HG03196 (cell line): ENCODE measurements around the gene PUSL1.

Experiments
- ATAC-seq: cut with Tn5 transposase; IDR thresholded peaks from one replicate; pipeline ENCODE4 v1.9.1; 2021; ENCODE audit not compliant: unreplicated experiment

PUSL1 gene

DNA sequence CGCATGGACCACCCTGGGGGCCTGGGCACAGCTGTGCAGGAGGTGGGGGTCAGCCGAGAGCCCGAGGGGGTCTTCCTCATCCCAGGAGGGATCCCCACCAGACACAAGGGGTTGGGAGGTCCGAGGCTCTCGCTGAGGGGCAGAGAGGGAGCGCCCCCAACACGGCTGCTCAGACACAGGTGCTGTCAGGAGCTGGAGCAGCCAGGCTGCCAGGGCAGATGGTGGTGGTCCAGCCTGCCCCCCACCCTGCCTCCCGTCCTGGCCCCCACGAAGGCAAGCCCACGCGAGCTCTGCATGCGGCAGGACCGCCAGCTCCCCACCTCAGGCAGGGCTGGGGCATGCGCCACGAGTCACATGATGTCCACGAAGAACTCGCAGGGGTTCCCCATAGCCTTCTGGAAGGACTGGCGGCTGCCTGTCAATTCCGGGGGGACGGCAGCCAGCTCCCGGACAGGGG is 27.4 kb downstream of the PUSL1 start:
- ATAC-seq: no peak

DNA sequence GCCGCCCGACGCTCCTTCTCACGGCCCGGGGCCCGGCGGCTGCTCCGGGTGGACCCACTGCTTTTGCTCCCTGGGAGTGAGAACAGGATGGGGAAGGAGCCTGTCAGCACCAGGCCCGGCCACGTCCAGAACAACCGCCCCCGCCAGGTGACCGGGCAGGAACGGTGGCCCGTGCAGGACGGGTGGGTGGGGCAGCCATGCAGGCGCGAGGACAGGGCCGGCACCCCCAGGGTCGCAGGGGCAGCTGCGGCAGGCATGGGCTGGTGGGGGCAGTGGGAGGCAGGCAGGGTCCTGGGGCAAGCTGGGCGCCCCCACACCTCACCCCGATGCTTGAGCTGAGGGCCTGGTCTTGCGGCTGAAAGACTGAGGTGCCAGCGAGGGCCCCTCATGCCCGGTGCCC is 28.0 kb downstream of the PUSL1 start:
- no peak for ATAC-seq

DNA sequence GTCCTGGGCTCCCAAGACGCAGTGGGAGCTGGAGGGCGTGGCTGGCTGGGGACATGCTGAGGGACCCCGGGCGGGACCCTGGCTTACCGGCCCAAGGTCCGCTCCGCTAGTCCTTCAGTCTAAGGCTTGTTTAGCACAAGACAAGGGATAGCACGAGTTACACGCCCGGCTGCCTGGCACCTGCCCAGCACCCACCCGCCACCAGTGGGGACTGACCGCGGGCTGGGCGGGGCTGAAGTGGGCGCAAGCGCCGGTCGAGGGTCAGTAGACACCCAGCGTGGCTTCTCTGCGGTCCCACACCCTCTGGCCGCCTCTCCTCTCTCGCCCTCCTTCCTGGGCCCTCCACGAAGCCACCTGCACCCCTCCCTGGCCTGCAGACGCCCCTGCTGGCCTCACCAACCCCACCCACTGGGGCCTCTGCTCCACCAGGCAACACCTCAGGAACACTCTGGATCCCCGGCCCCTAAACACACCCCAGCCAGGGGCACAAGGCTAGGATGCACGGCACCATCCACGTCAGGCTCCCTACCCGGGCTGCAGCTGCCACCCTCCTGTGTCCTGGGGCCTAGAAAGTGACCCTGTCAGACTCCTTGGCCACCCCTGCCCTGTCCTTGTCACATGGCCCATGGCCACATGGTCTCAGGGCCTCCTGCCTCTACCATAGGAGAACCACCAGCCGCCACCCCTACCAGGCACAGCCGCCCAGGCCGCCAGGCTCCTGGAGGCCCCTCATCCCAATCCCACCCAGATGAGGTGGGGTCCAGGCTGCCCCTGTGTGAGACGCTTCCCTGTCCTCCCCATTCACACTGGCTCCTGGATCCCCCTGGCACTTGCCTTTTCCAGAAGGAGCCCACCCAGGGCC is 28.8 kb downstream of the PUSL1 start:
- ATAC-seq: no peak

DNA sequence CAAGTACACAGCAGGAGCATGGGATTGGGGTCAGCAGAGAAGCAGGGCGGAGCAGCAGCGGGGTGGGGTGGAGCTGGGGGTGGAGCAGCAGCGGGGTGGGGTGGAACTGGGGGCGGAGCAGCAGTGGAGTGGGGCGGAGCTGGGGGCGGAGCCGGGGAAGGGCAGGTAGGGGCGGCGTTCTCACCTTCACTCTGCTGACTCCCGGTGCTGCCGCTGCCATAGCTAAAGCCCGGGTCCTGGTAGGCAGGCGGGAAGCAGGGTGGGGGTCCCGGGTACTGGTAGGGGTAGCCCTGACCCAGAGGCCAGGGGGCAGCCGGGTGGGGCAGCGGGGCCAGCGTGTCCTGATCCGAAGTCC is 29.4 kb downstream of the PUSL1 start:
- no peak for ATAC-seq

DNA sequence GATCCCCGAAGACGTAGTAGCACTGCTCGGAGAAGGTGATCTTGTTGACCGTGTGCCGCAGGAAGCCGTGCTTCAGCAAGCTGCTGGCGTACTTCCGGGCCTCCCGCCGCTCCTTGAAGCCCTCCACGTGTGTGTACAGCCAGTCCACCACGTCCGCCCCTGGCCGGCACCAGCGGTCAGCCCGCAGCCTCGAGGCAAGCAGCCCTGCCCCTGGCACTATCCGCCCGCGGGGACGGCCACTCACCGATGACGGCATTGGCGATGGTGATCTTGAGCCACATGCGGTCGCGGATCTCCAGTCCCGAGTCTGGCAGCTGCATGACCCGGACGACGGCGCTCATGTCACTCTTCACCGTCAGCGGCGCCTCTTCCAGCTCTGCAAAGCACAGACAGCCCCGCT is 29.9 kb downstream of the PUSL1 start:
- ATAC-seq: no peak

DNA sequence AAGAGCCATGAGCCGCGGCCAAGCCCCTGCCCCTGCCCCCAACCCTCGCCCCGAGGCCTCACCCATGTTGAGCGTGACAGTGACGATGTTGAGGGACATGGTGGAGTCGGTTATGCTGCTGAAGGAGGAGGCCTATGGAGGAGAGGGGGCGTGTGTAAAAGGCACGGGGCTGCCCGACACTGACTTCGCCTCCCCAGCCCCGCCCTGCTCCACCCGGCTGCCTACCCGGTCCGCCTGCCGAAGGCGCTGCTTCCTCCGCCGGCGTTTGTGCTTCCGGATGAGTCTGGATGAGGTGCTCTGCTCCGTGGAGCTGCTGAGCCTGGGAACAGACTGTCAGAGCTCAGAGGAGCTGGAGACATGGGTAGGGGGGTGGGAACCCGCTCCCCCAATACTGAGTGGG is 31.8 kb downstream of the PUSL1 start:
- no peak for ATAC-seq

DNA sequence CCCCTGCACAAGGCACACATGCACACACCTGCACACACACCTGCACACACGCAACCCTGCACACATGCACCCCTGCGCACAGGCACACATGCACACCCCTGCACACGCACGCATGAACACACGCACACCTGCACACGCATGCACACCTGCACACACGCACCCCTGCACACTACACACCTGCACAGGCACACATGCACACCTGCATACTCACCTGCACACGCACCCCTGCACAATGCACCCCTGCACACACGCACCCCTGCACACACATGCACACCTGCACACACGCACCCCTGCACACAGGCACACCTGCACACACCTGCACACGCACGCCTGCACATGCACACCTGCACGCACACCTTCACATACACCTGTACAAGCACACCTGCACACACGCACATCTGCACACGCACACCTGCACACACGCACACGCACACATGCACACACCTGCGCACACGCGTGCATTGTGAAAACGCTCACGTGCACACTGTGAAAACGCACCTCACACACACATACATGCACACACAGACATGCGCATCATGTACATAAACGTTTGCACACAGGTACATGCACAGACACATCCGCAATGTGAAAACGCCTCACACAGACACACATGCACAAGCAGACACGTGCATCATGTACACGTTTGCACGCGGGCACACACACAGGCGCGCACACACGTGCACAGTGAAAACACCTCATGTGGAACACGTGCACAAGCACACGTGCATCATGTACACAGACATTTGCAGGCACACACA is 32.6 kb downstream of the PUSL1 start:
- no peak for ATAC-seq

DNA sequence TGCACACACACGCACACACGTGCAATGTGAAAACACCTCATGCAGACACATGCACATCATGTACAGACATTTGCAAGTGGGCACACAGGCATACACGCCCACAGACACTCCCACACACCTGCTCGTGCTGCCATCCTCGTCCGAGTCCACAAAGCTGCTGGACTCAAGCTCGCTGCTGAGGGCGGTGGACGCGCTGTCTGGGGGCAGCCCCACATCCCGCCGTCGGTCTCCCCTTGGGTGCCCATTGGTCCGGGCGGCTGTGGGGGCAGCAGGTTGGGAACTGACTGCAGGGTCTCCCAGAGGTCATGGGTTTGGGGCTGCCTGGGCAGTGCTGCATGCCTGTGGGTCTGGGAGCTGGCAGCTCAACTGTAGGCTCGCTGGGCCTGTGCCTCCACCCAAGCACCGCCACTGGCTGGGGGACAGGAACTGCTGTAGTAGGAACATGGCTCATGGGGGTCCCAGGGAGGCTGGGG is 33.2 kb downstream of the PUSL1 start:
- ATAC-seq: no peak

DNA sequence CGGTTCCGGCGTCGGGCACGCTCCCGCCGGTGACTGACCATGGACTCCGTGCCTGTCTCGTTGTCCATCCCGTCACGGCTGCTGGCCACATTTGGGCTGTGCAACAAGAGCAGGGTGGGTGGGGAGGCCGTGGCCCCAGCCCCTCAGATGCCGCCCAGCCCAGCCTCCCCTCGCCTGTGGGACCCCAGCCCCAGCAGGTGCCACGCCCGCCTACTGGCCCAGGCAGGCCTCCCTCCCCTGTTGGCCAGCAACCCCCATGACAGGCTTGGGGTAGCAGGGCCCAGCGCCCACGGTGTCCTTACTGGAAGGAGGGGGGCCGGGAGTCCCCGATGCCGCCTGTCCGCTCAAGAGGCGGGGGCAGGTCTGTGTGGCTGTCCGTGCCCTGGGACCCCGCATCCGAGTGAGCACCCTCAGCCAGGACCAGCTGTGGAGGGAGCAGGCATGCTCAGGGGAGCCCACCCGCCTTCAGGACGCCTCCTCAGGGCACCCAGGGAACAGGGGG is 33.7 kb downstream of the PUSL1 start:
- no peak for ATAC-seq

DNA sequence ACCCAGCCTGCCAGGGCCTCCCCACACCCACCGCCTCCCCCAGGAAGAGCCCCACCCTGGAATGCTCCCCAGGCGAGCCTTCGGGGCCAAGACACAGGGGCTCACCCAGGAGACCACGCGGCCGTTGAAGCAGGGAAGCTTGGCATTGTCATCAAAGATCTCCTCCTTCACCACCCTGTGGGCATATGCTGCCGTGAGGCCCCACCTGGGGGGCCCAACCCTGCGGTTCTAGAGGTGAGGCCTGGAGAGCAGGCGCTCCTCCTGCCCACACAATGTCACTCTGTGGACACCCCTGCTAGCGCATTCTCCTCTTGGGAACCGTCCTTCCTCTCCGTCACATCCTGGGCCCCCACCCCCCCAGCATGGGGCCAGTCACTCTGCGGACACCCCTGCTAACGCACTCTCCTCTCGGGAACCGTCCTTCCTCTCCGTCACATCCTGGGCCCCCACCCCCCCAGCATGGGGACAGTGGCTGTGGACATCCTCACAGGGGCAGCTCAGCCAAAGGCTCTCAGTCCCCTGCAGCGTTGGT is 34.3 kb downstream of the PUSL1 start:
- no peak for ATAC-seq

DNA sequence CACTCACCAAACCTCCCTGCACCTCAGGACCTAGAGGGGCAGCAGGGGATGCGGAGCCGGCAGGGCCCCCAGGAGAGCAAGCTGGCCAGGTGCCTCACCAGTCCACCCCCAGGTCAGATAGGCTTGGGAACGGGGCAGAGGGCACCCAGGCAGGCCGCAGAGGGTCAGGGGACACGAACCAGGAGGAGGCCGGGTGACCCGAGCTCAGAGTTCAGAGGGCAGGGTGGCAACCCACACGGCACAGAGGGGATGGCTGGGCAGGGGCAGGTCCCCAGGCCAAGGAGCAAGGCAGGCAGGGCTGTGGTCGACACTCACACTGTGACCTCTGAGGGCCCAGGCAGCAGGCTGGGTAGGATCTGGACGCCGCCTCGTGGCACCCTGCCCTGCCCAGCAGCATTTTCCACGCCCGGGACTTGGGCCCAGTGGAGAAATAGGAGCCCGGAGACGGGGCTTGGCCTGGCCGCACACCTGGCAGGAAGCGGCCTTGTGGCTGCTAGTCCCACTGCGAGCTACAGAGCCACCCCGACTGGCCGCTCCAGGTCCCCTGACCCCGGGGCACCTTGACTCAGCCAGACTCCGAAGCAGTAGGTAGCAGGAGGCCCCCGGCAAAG is 35.5 kb downstream of the PUSL1 start:
- no peak for ATAC-seq

DNA sequence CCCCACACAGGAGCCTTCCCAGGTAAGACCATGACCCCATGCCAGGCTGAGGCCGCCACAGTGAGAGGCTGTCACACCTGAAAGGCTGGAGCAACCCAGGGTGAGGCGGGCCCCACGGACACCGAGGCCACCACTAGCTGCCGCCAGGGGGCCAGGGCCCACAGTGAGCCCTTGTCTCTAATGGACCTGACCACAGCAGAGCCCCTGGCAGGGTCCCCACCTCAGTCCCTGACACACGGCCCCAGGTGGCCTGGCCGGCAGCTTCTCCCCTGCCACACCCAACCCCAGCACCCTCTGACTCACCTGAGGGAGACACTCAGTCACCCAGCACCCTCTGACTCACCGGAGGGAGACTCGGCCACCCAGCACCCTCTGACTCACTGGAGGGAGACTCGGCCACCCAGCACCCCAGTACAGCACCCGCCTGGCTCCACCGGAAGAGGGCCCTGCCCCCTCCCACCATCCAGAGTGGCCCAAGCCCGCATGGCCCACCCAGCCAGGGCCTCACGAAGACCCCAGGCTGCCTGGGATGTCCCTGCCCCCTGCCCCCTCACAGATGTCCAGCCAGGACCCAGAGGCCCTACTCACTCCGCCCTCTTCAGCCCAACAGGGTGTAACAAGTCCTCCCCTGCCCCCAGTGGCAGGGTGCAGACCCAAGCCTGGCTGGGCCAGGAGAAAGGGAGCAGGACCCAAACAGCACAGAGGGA is 36.4 kb downstream of the PUSL1 start:
- ATAC-seq: no peak

DNA sequence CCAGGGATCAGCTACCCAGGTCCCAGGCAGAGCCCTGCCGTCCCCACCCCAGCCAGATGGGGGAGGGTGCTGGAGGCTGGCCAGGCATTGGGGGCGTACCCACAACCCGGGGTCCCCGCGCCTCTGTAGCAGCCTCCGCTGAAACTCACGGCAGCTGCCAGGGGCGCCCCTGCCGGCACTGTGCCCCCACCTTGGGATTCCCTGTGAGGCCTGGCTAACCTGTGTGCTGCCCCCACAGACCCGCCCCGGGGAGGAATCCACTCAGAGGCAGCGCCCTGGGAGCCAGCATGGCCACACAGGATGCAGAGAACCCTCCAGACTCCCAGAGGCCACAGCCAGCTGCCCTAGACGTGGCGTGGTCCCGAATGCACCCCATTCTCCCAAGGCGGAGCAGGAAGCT is 37.0 kb downstream of the PUSL1 start:
- ATAC-seq: no peak

DNA sequence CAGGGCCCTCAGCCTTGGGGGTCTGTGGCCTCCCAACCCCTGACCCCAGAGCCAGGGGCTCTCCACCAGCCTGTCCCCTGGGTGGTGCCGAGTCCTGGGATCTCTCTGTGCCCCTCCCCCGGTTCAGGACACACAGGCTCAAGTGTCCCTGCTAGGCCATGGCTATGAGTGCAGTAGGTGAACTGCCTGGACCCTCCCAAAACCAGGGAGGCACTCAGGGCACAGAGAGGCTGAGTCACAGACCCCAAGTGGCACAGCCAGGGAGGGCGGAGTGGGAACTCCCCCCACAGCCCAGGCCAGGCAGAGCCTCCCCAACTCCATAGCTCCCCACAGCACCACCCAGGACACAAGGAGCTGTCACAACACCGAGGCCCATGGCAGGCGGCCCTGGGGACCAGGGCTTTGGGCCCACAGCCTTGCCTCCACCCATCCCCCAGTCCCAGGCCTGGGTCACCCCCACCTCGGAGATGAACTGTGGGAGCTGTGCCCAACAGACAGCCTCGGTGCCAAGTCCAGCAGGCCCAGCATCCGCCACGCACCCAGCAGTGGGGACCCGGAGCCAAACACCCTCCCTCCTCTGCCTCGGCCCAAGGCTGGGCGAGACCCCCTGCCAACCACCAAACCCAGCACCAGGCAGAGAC is 37.6 kb downstream of the PUSL1 start:
- ATAC-seq: no peak

DNA sequence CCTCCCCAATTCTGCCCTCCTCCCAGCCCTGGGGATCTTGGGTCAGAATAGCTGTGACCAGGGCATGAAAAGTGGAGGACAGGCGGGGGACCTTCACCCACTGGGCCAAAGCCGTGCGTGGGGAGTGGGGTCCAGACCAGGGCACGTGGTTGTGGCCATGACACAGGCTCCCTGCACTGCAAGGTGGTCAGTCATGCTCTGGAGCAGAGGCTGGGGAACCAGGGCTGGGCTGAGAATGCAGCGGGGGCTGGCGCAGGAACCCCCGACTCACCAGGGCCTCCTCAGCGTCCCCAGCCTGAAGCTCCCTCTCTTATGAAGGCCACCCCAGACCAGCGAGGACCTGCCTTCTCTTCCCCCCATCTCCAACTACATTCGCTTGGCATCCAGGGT is 38.1 kb downstream of the PUSL1 start:
- ATAC-seq: no peak

DNA sequence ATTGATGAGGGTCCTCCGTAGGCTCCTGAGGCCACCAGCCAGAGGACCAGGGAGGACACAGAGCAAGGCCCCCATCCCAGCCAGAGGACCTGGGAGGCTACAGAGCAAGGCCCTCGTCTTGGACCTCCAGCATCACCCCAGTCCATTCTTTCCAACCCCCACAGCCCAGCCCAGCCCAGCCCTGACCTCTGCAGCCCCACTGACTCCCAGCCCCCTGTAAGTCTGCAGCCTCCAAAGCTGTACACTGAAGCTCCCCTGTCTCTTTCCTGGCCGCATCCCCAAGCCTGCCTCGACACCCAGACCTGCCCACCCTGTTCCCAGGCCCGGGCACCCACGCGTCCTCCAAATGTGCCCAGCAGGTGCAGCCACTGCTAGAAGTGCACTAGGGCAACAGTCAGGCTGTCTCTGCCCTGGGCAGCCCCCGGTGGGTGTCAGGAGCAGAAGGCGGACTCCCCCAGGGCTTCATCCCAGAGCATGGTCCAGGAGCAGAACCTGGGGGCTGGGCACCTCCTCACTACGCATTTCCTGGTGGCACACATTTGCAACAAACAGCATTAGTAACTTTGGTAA is 38.7 kb downstream of the PUSL1 start:
- no peak for ATAC-seq

DNA sequence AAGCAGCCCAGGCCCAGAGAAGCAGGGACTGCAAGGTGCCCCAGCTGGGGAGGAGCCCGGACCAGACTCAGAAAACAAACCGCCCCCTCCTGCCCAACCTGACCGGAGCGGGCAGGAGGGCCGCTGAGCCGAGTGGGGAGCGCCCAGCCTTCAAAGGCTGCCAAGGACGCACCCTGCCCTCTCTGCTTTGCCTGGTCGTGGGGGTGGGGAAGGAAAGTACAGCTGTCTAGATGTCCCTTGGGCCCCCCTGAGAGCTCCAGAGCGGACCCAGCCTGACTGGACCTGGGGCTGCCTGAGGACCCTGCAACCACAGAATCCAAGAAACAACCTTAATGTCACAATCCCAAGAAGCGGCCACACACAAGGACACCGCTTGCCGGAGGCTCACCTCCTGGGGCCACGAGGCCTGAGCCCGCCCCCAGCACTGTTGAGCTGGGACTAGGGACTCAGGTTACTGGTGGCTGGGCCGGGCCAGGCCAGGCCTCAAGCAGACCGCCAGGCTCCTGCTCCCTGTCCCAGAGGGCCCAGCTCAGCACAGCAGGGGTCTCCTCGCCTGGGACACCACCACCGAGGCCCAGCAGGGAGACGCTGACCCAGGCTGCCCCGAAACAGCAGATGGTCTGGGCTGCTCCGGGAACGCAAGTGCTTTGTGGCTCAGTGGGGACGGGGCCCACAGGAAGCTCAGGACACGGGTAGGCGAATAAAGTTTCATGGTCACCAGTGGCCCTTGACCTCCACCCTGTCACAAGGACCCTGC is 39.4 kb downstream of the PUSL1 start:
- no peak for ATAC-seq

DNA sequence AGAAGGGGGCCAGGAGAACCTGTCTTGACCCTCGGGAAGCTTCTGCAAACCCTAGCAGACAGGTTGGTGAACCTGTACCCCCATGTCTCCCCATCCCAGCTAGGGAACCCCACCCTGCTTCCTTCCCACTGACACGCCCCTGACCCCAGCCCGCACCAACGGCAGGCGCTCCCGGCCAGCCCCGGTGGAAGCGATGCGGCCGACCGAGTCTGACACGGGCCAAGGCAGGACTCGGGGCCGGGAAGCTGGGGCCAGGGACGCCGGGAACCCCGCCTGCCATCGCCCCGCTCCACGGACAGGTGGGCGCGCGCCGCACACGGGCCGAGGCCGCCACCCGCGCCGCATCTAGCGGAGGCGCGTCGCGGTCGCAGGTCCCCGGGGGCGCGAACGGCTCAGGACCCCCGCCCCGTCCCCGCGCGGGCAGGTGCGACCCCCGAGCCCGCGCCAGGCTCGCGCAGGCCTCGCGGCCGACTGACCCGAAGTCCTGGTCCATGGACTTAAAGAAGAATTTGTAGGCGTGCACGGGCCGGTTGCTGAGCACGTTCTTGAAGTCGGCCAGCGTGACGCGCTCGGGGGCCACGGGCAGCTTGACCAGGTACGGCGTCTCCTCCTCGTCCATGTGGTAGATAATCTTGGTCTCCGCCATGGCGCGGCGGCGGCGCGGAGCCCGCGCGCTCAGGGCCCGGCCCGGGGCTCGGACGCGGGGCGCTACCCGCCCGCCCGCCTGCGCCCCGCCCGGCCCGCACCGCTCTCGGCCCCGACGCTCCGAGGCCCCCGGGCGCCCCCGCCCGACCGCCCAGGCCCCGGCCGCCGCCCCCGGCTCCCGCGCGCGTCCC is 40.2 kb downstream of the PUSL1 start:
- peak; percentile 24 for ATAC-seq
